Measurements from ENCODE around the gene ZFP1.

Gene ZFP1

GRCh38 chr16:75160386-75160785 is 12.1 kb downstream of the ZFP1 start:
- no peak for DNase-seq (ENCODE audit: low read depth)

GRCh38 chr16:75169899-75170405 is 21.6 kb downstream of the ZFP1 start:
- DNase-seq (ENCODE audit: low read depth), result no peak

- no peak for DNase-seq (ENCODE audit: low read depth)
Measured at GRCh38 chr16:75172578-75172977, 24.3 kb downstream of the ZFP1 start.

- no peak for DNase-seq (ENCODE audit: low read depth)
Measured at GRCh38 chr16:75175074-75175473, 26.8 kb downstream of the ZFP1 start.

GRCh38 chr16:75176926-75177325 is 28.6 kb downstream of the ZFP1 start:
- DNase-seq (ENCODE audit: low read depth), result no peak

GRCh38 chr16:75179208-75179607 is 30.9 kb downstream of the ZFP1 start:
- no peak for DNase-seq (ENCODE audit: low read depth)

- DNase-seq (ENCODE audit: low read depth), result no peak
Measured at GRCh38 chr16:75181630-75182029, 33.3 kb downstream of the ZFP1 start.

GRCh38 chr16:75188832-75189477 is 40.6 kb downstream of the ZFP1 start:
- DNase-seq (ENCODE audit: low read depth), result no peak

- DNase-seq (ENCODE audit: low read depth), result no peak
Measured at GRCh38 chr16:75189638-75190245, 41.4 kb downstream of the ZFP1 start.

GRCh38 chr16:75192606-75193264 is 44.4 kb downstream of the ZFP1 start:
- DNase-seq (ENCODE audit: low read depth), result no peak

- DNase-seq (ENCODE audit: low read depth), result no peak
Measured at GRCh38 chr16:75193265-75193650, 44.9 kb downstream of the ZFP1 start.

GRCh38 chr16:75193730-75194444 is 45.6 kb downstream of the ZFP1 start:
- DNase-seq (ENCODE audit: low read depth), result no peak

GRCh38 chr16:75195811-75196790 is 47.8 kb downstream of the ZFP1 start:
- DNase-seq (ENCODE audit: low read depth), result no peak

GRCh38 chr16:75196836-75197235 is 48.5 kb downstream of the ZFP1 start:
- DNase-seq (ENCODE audit: low read depth), result no peak

- peak; percentile 36 for DNase-seq (ENCODE audit: low read depth)
Measured at GRCh38 chr16:75197522-75198134, 49.3 kb downstream of the ZFP1 start.

- peak; percentile 66 for DNase-seq (ENCODE audit: low read depth)
Measured at GRCh38 chr16:75198135-75198600, 49.8 kb downstream of the ZFP1 start.

- no peak for DNase-seq (ENCODE audit: low read depth)
Measured at GRCh38 chr16:75202069-75202590, 53.8 kb downstream of the ZFP1 start.

- DNase-seq (ENCODE audit: low read depth), result no peak
Measured at GRCh38 chr16:75203096-75203495, 54.8 kb downstream of the ZFP1 start.

- DNase-seq (ENCODE audit: low read depth), result no peak
Measured at GRCh38 chr16:75203667-75204409, 55.5 kb downstream of the ZFP1 start.

GRCh38 chr16:75204410-75204758 is 56.1 kb downstream of the ZFP1 start:
- no peak for DNase-seq (ENCODE audit: low read depth)
